ENCODE measurements around the gene ZNF217. TPM values are rescaled to one million over a fixed set of nuclear protein-coding genes. Genes with fewer than 3 reads are reported as not detected.

ZNF217 gene
- total and polyA plus RNA-seq, 10 of the 15 experiments (the other 5 are each of a cell fraction or from before 2014, with no cell fraction given) = 8.5 to 76.6 (median 40.6) TPM

DNA sequence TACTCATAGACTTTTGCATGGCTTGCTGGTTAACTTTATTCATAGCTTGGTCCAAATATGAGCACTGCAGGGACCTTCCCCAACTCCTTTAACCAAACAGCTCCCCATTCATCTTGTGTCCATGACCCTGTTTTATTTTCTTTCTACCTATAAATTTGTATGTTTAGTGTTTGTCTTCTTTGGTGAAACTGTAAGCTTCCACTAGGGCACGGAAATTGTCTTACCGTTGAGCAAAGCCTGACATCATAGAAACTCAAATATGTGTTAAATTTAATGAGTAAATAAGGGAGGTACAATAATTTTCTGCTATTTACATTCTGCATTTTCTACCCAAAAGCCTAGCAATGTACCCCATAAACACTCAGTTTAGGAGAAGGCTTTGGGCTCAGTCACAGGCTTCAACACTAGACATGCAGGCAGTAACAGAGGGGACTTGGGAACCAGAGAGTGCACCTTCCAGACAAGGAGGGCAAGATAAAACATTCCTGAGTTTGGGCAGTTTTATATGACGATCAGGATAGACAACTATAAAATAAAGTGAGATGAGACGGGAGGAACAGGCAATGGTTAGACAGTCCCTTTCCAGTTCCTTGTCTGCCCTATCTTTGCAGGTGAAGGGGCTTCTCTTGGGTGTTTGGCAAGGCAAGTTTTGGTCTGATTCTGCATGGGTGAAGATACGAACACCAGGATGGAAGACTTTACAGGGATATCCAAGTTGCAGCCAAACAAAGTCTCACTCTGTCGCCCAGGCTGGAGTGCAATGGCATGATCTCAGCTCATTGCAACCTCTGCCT, 46.2 kb upstream of the ZNF217 start:
- ATAC-seq (no peak), FAIRE-seq (no peak), DNase-seq (ENCODE audit: low read depth, low spot score) (no peak)
- in situ Hi-C loops (cut with MboI) (no loop called here), intact Hi-C loops (cut with micrococcal nuclease; ENCODE audit: unreplicated experiment) (no loop called here)
- H4K20me1 ChIP-seq (ENCODE audit: control insufficient read depth, insufficient read depth) = no peaks in the 10 kb centered on the region
- H2AFZ ChIP-seq (ENCODE audit: control insufficient read depth, low read depth, low read length) = no peak overlapping the region
- BruUV-seq (replicated peaks) = no TSS peak
- TF ChIP-seq EZH2 (IDR thresholded peaks at IDR 0.05; ENCODE audit: borderline replicate concordance, control insufficient read depth, low read depth, low read length) (no peak), ZNF384 (IDR thresholded peaks at IDR 0.05; ENCODE audit: borderline replicate concordance, low read depth, low read length) (no peak), ZNF622 (IDR thresholded peaks at IDR 0.05) (no peak), ETV6 (conservative IDR thresholded peaks at IDR 0.05 in 1 of 2, IDR thresholded peaks at IDR 0.05 in 1 of 2; ENCODE audit: borderline replicate concordance in 1 of 2, low read depth in 1 of 2) (peak in 1 of 2 experiments; percentile 89; a peak in 1 of 4 replicates), JUND (IDR thresholded peaks at IDR 0.05; ENCODE audit: low read depth, low read length) (no peak), NFXL1 (IDR thresholded peaks at IDR 0.05; ENCODE audit: borderline replicate concordance) (peak; percentile 77; the same call in 1 of the 2 replicates)
- H3K36me3 ChIP-seq (ENCODE audit: control insufficient read depth in 2 of 2, insufficient read depth in 2 of 2, low read length in 1 of 2) = no peaks in the 10 kb centered on the region
- peaks cover 20% of the 10 kb centered on the region for H3K4me1 ChIP-seq (ENCODE audit: control insufficient read depth, insufficient read depth, low read length)
- no peak overlapping the region for H3K4me3 ChIP-seq
- ChIA-PET SMC1A (ENCODE audit: uncharacterized antibody, unreplicated experiment) (interaction anchor here (0.7 to 5.8 kb wide), 11 partner anchors 11 to 301 kb away, joined by 3 to 76 read pairs (median 5); no protein-coding TSS in a partner anchor), CTCF (interaction anchor here (0.8 to 1.8 kb wide), 3 partner anchors 17 to 276 kb away, joined by 3 to 8 read pairs (median 3); no protein-coding TSS in a partner anchor), POLR2A (interaction anchor here (0.7 to 2.2 kb wide), 4 partner anchors 16 to 90 kb away, joined by 3 to 16 read pairs (median 4); no protein-coding TSS in a partner anchor), RAD21 (ENCODE audit: unreplicated experiment) (interaction anchor here (0.9 kb wide), 1 partner anchor 17 kb away, joined by 3 read pairs; no protein-coding TSS in a partner anchor)
- no peaks in the 10 kb centered on the region for H3K79me2 ChIP-seq (ENCODE audit: control insufficient read depth, insufficient read depth, low read length)
- H3K27ac ChIP-seq (ENCODE audit: control insufficient read depth, insufficient read depth) = no peak overlapping the region
- H3K9ac ChIP-seq (ENCODE audit: control insufficient read depth, insufficient read depth, low read length) = no peak overlapping the region
- H3K9me3 ChIP-seq (replicated peaks; ENCODE audit: control insufficient read depth, insufficient read depth, low read length) = no peaks in the 10 kb centered on the region
- H3K27me3 ChIP-seq (replicated peaks in 1 of 2; ENCODE audit: control insufficient read depth in 2 of 2, insufficient read depth in 2 of 2, low read length in 1 of 2) = no peaks in the 10 kb centered on the region
- 93% methylated on average over 6 of the region's 6 CpGs for WGBS (ENCODE audit: insufficient coverage, insufficient replicate concordance, low lambda C conversion rate, missing lambda C conversion rate)
- no peak overlapping the region for H3K4me2 ChIP-seq (ENCODE audit: control insufficient read depth, insufficient read depth)

Measured in GM12878 (cell line).